Measurements from ENCODE around the gene ANKRD13D.

Gene ANKRD13D

DNA sequence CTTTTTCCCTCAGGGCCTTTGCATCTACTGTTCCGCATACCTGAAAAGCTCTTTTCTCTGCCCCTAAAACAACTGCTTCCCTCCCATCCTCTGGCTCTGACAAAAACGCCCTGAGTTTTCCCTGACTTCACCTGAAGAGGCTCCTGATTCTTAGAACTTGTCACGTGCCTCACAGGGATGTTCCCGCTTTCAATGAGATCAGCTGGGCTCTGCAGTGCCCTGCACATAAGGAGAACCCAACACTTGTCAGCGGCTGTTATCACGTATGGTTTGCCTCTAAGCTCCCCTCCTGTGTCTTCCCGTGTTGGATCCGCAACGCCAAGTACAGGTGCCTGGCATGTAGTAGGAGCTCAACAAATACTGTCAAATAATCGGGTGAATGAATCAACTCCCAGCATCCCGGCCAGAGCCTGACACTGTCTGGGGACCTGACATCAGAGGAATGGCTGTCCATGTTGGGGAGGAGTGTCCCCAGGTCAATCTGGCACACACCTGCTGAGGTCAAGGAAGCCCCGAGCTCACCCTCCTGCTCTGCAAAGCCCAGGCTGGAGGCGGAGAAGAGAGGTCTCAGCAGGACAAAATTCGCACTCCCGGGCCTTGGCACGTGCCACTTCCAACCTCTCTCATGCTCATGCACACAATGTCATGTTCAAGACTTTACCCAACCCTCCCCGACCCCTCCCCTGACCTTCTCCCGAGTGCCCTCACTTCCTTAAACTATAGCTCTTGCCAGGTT lies 27.0 kb upstream of the ANKRD13D start:
- no peak for DNase-seq (ENCODE audit: low read depth)

DNA sequence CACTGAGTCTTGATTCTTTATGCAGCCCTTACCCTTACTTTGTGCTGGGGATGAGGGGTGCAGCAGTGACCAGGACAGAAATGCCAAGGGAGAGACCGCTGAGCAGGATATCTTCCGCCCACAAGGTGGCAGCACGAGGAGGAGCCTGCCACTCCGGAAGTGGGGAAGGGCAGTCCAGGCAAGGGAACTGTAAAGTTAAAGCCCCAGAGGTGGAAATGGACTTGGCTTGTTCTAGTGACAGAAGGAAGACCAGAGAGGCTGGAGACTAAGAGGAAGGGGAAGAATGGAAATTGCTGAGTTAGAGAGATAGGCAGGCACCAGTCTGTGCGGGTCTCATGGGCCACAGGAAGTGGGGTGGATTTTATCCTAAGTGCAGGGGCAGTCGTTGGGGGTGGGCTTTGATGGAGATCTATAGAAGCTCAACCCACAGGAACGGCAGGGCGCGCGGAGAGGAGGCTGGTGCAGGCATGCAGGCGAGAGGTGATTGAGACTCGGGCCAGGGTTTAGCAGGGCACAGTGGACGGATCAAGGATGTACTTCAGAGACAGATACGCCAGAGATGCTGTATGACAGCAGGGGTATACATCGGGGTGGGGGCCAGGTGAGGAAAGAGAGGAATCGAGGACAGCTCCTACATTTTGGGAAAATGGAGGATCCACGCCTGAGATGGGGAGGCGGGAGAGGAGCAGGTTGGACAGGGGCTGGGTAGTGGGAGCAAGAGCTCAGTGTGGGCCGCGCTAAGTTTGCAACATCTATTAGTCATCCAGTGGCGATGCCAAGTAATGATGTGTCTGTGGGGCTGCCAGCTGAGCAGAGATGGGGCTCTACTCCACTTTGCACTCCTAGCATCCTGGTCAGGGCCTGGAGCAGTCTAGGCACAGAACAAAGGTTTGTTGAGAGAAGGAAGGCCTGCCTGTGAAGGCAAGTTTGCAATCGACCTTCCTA lies 26.1 kb upstream of the ANKRD13D start:
- peak; percentile 68 for DNase-seq (ENCODE audit: low read depth)

DNA sequence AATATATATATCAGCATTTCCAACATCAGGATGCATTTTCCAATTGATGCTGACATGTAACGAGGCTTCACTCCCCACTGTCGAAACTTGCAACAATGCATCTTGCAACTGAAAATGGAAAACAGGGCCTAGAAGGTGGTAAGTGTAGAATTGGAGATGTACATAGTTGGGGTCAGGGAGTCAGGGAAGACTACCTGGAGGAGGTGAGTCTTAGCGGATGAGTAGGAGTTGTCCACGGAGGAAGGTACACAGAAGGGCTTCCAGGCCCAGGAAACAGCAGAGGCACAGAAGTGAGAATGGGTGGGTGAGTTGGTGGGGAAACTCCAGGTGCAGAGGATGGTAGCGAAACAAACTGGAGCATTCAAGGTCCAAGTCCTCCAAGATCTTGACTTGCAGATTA lies 24.8 kb upstream of the ANKRD13D start:
- DNase-seq (ENCODE audit: low read depth) = no peak

DNA sequence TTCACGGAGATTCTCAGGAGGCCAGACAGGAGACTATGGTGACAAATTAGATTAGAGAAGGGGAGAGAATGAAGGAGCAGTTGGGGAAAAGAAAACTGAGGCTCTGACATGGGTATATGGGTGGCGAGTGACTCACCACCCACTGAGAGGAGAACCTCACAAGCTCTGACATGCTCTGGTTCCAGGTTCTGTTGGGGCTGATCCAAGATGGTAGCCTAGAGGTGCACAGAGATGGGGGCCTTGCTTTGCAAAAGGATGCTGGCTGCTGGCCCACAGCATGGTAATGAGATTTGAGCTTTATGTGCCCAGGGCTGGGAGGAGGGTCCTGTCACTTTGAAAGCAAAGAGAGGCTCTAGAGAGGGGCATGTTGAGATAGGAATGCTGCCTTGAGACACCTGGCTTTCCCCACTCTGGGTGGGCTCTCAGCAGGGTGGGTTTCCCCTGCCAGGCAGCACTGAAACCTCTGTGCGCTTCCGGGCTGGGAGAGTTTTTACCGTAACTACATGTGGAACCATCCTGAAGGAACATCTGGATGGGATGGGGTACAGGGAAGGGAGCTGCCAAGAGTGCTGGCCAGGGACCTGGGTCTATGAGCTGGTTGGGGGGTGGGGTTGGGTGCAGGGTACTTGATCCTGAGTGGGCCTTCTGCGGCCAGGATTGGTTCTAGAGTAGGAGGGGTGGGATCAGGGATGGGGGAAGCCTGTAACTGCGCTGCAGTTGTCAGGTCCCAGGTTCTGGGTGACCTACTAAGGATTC lies 24.0 kb upstream of the ANKRD13D start:
- DNase-seq (ENCODE audit: low read depth) = no peak

- DNase-seq (ENCODE audit: low read depth) = no peak
These were observed 23.3 kb upstream of the ANKRD13D start for GRCh38 chr11:67265633-67266448.

DNA sequence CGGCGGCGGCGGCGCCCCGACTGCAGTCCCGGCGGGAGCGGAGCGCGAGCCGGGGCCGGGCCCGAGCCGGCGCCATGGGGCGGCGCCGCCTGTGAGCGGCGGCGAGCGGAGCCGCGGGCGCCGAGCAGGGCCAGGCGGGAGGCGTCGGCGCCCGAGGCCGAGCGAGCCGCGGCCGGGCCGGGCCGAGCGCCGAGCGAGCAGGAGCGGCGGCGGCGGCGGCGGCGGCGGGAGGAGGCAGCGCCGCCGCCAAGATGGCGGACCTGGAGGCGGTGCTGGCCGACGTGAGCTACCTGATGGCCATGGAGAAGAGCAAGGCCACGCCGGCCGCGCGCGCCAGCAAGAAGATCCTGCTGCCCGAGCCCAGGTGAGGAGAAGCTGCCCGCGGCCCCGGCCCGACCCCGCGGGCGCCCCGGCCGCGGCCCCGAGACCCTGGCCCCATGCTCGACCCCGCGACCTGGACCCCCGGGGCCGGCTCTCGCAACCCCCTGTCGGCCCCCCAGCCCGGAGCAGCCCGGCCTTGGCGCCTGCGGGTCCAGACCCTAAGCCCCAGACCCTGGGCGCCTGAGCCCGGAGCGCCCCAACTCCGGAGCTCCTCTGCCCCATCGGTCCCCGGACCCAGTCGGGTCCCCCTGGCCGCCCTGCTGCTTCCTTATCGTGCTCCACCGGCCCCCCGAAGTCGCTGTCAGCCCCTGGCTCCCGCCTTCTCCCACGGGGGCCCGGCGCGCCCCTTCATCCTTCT lies 22.5 kb upstream of the ANKRD13D start, which contains the start of gene GRK2:
GRK2 (plus strand) TSS at position 25 of the 739 bp plus-strand sequence; CDS start at position 252, 227 bp downstream.
- no peak for DNase-seq (ENCODE audit: low read depth)

DNA sequence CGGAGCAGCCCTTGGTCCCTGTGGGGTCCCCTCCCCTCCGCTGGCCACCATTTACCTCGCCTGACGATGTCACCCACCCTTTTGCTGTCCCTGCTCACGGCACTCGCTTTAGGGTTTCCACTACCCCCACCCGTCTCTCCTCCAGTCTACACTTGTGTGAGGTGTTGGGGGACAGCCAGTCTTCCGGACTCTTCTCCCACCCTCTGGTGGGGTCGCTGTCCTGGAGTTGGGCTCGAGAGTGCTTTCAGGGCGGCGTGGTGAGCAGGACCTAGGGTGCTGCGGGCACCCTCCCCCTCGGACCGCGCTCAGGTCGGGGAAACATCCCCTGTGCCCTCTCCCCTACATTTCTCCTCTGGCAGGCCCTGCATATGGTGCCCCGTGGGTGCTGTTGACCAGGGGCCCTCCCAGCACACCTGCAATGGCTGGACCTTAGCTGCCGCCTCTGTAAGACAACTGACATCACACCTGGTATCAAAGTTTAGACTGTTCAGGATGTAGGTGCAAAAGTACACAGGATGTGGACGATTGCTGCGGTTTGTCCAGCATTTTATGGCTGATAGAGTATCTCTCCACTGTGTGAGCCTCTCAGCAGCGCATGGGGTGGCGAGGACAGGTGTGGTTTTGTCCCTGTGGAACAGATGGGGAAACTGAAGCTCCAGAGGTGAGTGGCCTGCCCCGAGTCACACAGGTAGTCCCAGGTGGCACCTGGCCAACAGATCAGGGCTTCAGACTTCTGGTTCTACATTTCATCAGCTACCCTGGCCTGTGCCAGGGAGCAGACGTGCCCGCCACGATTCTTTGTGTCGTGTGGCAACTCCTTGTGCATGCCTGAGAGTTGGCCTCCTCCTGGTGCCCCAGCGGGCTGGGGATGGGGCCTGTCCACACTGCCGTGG lies 21.7 kb upstream of the ANKRD13D start:
- no peak for DNase-seq (ENCODE audit: low read depth)

DNA sequence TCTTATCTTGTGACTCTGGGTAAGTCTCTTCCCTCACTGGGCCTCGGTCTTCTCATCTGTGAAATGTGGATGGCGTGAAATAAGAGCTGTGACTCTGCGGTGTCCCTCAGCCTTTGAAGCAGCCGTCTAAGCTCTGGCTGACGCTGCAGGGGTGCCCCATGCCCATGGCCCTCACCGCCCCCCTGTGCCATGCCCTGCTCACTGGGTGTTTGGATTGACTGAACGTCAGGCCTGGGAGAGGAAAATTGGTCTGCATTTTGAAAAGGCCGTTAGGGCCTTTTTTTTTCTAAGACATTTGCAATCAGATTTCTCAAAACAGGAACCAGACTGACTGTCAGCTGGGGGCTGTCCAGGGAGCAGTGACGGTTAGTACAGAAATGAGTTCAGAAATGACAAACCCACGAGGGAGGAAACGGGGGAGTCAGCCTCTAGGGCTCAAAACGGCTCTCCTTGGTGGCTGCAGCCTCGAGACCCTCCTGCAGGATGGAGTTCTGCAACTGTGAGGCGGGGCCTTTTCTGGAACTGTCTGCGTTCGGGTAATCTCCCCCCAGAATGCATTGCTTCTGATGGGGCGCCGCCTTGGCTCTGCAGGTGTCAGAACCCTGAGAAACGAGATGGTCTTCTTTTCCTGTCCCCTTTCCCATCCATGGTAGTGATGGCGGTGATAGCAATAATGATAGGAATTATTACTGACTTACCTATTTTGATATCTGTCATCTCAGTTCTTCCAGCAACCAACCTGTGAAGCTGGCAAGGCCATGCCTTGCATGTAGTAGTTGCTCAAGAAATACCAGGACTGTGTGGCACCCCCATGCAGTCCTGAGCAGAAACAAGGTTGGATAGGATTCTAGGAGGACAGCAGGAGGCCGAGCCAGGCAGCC lies 20.8 kb upstream of the ANKRD13D start:
- no peak for DNase-seq (ENCODE audit: low read depth)

- no peak for DNase-seq (ENCODE audit: low read depth)
These were observed 20.2 kb upstream of the ANKRD13D start for GRCh38 chr11:67268962-67269268.

DNA sequence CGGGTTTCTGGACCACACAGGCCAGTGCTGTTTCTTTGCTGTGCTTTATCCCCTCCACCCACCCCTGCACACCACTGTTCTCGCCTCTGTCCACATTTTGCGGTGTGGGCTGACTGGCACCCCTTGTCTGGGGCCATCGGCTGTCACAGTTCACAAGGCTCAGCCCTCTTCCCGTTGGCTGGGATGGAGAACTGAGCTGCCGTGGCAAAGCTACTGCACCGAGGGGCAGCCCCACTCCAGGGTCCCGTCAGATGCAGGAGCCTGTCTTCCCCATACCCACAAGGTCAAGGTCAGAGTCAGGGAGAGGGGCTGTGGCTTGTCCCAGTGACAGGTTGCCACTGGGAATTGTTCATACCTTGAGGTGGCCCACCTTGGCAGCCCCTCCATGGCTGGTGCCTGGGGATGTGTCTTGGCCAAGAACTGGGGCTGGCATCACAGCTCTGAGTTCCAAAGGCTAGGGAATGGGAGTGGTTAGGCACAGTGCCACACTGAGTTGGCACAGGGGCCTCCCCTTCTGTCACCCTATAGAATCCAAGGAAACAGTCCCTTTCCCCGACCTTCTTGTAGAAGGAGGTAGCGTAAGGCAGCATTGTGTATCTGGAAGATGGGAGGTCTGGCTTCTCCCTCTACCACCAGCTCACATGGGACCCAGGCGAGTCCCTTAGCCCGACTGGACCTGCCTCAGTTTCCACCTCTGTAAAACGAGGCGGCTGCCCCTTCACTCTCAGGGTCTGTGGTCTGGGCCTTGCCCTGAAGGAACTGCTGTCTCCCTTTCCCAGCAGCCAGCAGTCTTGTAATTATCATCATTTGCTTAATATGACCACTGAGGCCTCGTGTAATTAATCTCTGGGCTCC lies 19.5 kb upstream of the ANKRD13D start:
- DNase-seq (ENCODE audit: low read depth) = no peak

DNA sequence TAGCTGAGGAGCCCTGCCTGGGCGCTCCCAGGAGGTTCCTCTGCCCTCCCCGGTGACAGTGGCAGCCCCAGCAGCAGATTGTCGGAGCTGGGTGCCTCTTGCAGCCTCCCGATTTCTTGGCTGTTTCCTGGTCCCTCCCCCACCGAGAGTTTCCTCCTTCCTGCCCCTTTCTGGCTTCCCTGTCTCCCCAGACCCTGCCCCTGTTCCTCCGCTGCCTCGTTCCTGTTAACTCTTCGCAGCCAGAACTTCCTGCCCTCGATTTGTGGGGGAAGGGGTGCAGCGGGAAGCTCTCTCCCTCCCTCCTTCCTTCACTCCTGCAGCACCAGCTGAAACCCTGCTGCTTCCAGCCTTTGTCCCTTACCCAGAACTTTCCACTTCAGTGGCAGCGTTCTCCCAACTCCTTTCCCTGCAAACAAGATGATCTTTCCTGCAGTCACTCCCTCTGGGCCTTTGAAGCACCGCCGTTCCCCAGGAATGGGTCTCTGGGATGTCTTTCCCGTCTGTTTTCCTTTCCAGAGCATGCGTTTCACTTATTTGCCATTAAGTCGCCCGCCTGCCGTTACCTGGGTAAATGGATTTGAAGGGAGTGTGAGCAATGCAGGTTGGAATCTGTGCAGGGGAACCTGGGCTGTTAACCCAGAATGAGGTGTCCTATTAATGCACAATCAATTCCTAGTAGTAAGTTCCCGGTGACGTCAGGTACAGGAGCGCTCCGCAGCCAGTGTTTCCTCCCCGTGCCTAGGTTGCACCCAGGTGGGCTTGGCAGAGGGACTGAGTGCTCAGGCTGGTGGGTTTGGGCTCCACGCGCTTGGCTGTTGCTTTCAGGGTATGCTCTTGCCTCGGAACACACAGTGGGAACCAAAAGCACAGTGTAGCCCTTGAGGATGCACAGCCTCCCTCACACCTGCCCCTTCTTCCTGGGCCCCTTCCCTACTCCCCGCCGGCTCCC lies 18.6 kb upstream of the ANKRD13D start:
- no peak for DNase-seq (ENCODE audit: low read depth)

DNA sequence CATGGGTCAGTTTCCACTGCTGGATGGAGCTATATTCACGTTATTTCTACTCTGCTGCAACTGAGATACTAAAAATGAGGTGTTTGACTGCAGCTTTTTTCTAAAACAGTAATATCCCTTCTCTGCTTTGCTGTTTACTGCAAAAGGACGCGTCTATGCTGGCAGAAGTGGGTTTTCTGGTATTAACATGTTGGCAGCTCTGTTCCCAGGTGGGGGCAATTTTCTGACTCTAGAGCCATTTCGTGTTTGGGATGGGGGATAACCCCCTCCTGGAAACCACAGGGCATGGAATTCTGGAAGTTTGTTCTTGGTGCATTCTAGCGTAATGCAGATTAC lies 17.9 kb upstream of the ANKRD13D start:
- no peak for DNase-seq (ENCODE audit: low read depth)

DNA sequence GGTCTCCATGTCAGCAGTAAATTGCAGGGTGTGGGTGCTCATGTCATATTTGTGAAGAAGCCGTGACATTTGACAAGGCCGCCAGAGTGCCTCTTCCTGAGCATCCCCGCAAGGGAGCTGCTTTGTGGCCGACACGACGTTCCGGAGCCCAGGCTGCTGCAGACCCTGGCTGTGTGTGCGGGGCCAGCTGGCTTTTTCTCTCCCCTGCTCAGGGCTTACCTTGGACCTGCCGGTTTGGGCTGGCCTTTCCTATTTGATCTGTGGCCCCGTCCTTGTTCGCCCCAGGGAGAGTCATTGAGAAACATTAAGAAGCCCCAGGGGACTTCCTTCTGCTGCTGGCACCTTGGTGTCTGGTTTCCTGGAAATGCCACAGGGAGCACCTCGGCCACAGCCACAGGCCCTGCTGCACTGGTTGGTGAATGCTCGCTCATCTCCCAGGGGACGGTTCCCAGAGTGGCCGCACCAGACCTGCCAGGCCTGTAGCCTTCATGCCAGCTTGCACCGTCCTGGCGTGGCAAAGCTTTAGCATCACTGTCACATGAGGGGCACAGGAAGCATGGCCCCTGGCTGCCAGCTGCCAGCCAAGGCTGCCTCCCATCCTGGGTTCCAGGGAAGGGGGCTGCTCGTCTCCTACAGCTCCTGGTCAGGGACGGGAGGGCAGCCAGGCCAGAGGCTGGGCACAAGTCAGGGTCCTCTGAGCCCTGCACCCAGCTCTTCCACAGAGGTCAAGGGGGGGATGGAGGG lies 17.4 kb upstream of the ANKRD13D start:
- no peak for DNase-seq (ENCODE audit: low read depth)

- DNase-seq (ENCODE audit: low read depth) = no peak
These were observed 16.5 kb upstream of the ANKRD13D start for GRCh38 chr11:67272327-67273259.
